OCI-LY3 (cell line): ENCODE measurements around the gene TMEM168.

Experiments
- H2AFZ ChIP-seq: fragments of 200-600, 300-600 bp; shearing (Covaris generic); 2 replicates; pipeline ENCODE4 v1.6.0; 2014; ENCODE audit warnings: antibody characterized with exemption, low read depth, low read length
- H3K27ac ChIP-seq: fragments of 200-600, 300-600 bp; sonication (generic); 2 replicates; pipeline ENCODE4 v1.5.1; 2014; ENCODE audit warnings: mild to moderate bottlenecking, low read length, moderate library complexity, mixed read lengths
- H3K27me3 ChIP-seq: fragments of 200-600, 300-600 bp; sonication (generic); 2 replicates; pipeline ENCODE4 v1.6.1; 2014; ENCODE audit warnings: low read depth, low read length, mixed read lengths
- H3K36me3 ChIP-seq: fragments of 200-600, 300-600 bp; sonication (generic); replicated peaks from 2 replicates; pipeline ENCODE3; 2014; ENCODE audit warnings: low read depth, low read length, mixed read lengths
- H3K4me1 ChIP-seq: fragments of 300-600, 200-600 bp; sonication (generic); 2 replicates; pipeline ENCODE4 v1.6.1; 2014; ENCODE audit warnings: low read length, mixed read lengths
- H3K4me2 ChIP-seq: fragments of 200-600, 300-600 bp; sonication (generic); 2 replicates; pipeline ENCODE4 v1.6.1; 2014; ENCODE audit warnings: low read length, mixed read lengths
- H3K4me3 ChIP-seq: fragments of 300-600, 200-600 bp; sonication (generic); 2 replicates; pipeline ENCODE4 v1.5.1; 2014; ENCODE audit warnings: antibody characterized with exemption, mild to moderate bottlenecking, low read length, moderate library complexity
- H3K79me2 ChIP-seq: fragments of 300-600, 200-600 bp; shearing (Covaris generic); 2 replicates; pipeline ENCODE4 v1.6.1; 2014; ENCODE audit warnings: mild to moderate bottlenecking, low read length, mixed read lengths
- H3K9ac ChIP-seq: fragments of 300-600, 200-600 bp; shearing (Covaris generic); 2 replicates; pipeline ENCODE4 v1.6.0; 2014; ENCODE audit warnings: mild to moderate bottlenecking, low read length, moderate library complexity
- H3K9me3 ChIP-seq: fragments of 200-600, 300-600 bp; shearing (Covaris generic); 2 replicates; pipeline ENCODE4 v1.6.1; 2014; ENCODE audit warnings: low read length, mixed read lengths; ENCODE audit not compliant: insufficient read depth
- H4K20me1 ChIP-seq: fragments of 200-600, 300-600 bp; sonication (generic); 2 replicates; pipeline ENCODE4 v1.6.1; 2016; ENCODE audit warnings: low read length, mixed read lengths; ENCODE audit not compliant: insufficient read depth
- CTCF ChIP-seq: fragments of 200-600, 300-600 bp; sonication (generic); IDR thresholded peaks from 2 replicates; pipeline ENCODE4 v1.5.1; 2014; ENCODE audit warnings: antibody characterized with exemption, low read length, low read depth
- EZH2phosphoT487 ChIP-seq: fragments of 200-600 bp; shearing (Covaris generic); IDR thresholded peaks from 2 replicates; pipeline ENCODE4 v1.6.1; 2018; ENCODE audit warnings: antibody characterized with exemption, mixed run types, low read depth

The TMEM168 gene

DNA sequence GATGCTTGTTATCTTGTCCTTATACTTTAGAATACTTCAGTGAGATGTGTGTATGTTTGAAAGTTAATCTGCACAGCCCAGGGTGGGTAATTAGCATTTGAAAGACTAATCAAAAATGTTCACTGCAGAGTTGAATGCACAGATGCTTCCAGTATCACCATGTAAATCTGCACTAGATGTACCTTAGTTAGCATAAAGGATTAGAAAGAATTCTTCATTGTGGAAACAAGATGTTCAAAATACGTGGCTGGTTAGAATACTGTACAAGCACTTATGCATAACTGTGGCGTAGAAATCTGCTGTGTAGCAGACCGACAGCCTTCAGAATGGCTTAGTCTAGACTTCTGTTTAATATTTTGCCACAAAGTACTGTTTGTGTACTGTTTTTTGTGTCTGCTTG lies 2.2 kb upstream of the TMEM168 start:
- H3K9ac ChIP-seq: no peak overlapping the region
- H2AFZ ChIP-seq: no peak overlapping the region
- H3K27me3 ChIP-seq: no peaks in the 10 kb centered on the region
- H3K4me1 ChIP-seq: peaks cover 17% of the 10 kb centered on the region
- no peaks in the 10 kb centered on the region for H4K20me1 ChIP-seq
- no peaks in the 10 kb centered on the region for H3K36me3 ChIP-seq
- H3K9me3 ChIP-seq: no peaks in the 10 kb centered on the region
- TF ChIP-seq CTCF: no peak
- TF ChIP-seq EZH2phosphoT487: no peak
- H3K27ac ChIP-seq: no peak overlapping the region
- peaks cover 24% of the 10 kb centered on the region for H3K79me2 ChIP-seq
- no peak overlapping the region for H3K4me3 ChIP-seq
- H3K4me2 ChIP-seq: no peak overlapping the region

- no peaks in the 10 kb centered on the region for H4K20me1 ChIP-seq
- H3K9ac ChIP-seq: no peak overlapping the region
- no peak for TF ChIP-seq CTCF
- TF ChIP-seq EZH2phosphoT487: no peak
- H3K9me3 ChIP-seq: no peaks in the 10 kb centered on the region
- 0 out of 2 replicates have a peak overlapping the region, but pooled peaks have one; percentile 98 for H3K4me2 ChIP-seq
- peaks cover 17% of the 10 kb centered on the region for H3K4me1 ChIP-seq
- no peak overlapping the region for H3K27ac ChIP-seq
- peak overlapping the region; percentile 100 for H2AFZ ChIP-seq
- H3K27me3 ChIP-seq: no peaks in the 10 kb centered on the region
- H3K79me2 ChIP-seq: peaks cover 32% of the 10 kb centered on the region
- no peak overlapping the region; the same call in 1 of the 2 replicates for H3K4me3 ChIP-seq
- H3K36me3 ChIP-seq: no peaks in the 10 kb centered on the region
Observed at GRCh38 chr7:112791465-112792168, 1.4 kb upstream of the TMEM168 start.

DNA sequence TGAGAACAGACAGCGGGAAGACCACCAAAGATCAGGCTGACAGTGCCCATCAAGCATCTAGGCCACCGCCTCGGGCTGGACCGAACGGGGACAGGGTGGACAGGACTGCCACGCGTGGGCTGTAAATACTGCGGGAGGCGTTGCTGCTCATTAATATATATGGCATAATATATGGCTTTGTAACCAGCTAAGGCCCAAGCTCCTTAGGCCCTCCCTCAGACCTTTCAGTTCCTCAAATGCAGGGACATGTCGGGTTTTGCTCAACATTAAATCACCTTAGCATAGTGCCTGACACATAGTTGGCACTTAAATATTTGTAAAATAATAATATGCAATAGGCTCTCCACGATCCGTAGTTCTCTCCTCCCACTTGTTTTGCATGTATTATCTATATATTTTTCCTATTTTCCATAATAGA lies 402 bp upstream of the TMEM168 start:
- Histone ChIP-seq H3K4me1 (peaks cover 17% of the 10 kb centered on the region), H3K27me3 (no peaks in the 10 kb centered on the region), H3K4me3 (peak overlapping the region; percentile 93), H3K36me3 (no peaks in the 10 kb centered on the region), H3K4me2 (peak overlapping the region; percentile 98), H3K79me2 (peaks cover 42% of the 10 kb centered on the region), H4K20me1 (no peaks in the 10 kb centered on the region), H2AFZ (peak overlapping the region; percentile 100), H3K9ac (peak overlapping the region; percentile 100), H3K27ac (peak overlapping the region; percentile 96), H3K9me3 (no peaks in the 10 kb centered on the region)
- TF ChIP-seq CTCF (no peak), EZH2phosphoT487 (no peak)

DNA sequence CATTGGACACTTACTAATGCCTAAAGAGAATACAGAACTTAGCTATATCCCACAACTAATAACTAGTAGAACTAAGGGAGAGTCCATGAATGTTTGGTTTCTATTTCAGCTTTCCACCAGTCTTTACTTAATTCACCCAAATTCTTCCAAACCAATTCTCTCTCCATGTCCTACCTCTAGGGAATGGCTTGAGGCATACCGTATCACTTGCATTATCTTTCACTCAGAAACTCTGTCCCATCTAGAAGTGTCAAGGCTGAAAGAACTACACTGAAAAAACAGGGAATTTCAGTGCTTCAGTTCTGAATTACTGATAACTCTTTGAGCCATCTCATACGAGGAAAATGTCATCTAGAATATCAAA lies 758 bp downstream of the TMEM168 start:
- Histone ChIP-seq H4K20me1 (no peaks in the 10 kb centered on the region), H3K27ac (peak overlapping the region; percentile 96), H3K4me2 (peak overlapping the region; percentile 98), H2AFZ (peak overlapping the region; percentile 100), H3K9ac (peak overlapping the region; percentile 100), H3K4me3 (peak overlapping the region; percentile 93), H3K36me3 (peaks cover 2% of the 10 kb centered on the region), H3K27me3 (no peaks in the 10 kb centered on the region), H3K9me3 (no peaks in the 10 kb centered on the region), H3K4me1 (peaks cover 17% of the 10 kb centered on the region), H3K79me2 (peaks cover 51% of the 10 kb centered on the region)
- no peak for TF ChIP-seq EZH2phosphoT487
